NCI-H526 (cell line): ENCODE measurements around the gene ST6GALNAC2.

Experiments used
- DNase-seq, 2 experiments: peaks; one replicate each; lab custom pipeline; 2025; lab: John Stamatoyannopoulos, UW

Gene ST6GALNAC2

DNA sequence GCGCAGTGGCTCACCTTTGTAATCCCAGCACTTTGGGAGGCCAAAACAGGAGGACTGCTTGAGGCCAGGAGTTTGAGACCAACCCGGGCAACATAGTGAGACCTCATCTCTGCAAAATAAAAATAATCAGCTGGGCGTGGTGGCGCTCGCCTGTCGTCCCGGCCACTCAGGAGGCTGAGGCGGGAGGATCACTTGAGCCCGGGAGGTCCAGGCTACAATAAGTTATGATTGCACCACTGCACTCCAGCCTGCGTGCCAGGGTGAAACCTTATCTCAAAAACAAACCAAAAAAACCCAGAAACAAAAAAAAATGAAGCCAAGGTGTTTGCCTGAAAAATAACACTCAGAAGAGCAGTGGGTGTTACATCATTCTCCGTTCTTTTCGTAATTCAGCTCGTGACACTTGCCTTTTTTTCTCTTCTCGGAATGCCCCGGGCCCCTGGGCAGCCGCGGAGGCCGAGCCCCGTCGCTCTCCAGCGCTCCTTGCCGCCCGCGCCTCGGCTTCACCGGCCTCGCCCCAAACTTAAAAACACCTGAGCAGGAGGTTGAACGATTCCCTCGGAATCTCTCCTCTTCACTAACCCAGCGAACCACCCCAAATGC is 28.8 kb downstream of the ST6GALNAC2 start:
- DNase-seq: peak in 1 of 2 experiments; percentile 57

DNA sequence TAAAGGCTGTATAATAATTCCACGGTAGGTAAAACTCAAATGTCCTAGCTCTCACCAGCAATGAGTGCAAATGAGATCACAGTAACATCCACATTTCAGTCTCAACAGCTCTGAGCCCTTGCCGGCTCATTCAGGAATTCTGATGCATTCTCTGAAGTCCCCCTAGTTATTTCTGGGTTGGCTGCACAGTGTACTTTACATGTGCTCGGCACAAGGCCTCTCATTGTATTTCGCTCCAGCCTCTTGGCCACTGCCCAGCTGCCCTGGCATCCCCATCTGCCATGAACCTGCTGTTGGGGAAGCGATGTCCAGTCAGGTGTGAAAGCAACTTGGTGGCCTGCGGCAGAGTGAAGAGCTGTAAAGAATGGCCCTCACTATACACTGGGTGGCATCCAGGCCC is 31.5 kb downstream of the ST6GALNAC2 start:
- peak in 1 of 2 experiments; percentile 26 for DNase-seq

GRCh38 chr17:76553178-76553908 is 32.3 kb downstream of the ST6GALNAC2 start:
- DNase-seq: no peak

- DNase-seq: no peak
These were observed 34.0 kb downstream of the ST6GALNAC2 start for GRCh38 chr17:76551685-76552084.

DNA sequence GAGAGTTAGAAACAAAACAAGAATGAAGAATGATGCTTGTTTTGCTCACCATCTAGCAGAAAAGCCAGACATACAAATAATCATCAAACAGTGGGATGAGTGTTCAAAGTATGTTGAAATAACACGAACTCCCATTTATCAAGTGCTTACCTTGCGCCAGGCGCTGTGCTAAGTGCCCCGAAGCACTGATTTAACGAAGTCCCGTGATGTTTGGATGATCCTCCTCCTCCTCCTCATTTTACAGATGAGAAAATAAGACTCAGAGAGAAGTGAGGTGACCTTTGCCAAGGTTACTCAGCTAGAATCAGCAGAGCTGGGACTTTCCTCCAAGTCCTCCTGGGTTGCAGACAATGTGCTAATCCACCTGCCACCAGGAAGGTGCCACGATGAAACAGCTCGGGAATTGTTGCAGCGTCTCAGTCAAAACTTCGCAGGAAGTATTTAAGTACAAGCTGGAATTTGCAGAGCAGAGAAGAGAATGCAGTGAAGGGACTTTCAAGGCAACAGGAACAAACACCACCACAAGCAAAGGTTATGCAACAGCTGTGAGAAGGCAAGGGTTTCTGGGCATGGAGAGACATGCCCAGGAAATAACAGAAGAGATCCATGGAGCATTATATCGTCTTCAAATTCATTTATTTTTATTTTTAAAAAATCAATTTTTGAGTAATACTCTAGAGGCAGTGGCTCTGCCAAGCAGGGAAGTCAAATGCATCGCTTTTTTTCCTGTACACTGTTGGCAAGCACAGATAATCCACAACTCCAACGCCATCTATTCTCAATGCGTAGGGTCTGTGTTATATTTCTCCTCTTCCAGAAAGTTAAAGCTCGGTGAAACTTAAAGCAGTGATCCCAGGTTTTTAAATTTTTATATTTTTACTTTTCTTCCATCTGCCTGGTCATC is 34.7 kb downstream of the ST6GALNAC2 start:
- no peak for DNase-seq

DNA sequence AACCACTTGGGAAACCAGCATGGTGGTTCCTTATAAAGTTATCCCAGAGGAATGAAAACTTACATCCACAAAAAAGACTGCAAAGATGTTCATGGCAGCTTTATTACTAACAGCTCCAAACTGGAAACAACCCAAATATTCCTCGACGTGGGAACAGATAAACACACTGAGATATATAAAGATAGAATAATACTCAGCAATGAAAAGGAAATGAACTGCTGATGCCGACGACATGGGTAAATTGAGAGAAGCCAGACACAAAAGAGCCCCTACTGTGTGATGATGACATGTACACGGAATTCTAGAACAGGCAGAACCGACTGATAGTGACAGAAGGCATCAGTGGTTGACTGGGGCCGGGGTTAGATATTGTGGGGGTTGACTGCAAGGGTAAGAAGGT is 36.1 kb downstream of the ST6GALNAC2 start:
- no peak for DNase-seq

DNA sequence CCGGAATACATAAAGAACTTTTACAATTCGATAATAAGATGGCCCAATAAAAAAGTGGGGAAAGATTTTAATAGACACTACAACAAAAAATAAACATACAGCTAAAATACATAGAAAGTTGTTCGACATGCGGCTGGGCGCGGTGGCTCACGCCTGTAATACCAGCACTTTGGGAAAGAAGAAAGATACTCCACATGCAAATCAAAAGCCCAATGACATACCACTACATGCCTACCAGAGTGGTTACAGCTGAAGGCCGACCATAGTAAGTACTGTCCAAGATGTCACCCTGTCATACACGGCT is 36.5 kb downstream of the ST6GALNAC2 start:
- DNase-seq: no peak

DNA sequence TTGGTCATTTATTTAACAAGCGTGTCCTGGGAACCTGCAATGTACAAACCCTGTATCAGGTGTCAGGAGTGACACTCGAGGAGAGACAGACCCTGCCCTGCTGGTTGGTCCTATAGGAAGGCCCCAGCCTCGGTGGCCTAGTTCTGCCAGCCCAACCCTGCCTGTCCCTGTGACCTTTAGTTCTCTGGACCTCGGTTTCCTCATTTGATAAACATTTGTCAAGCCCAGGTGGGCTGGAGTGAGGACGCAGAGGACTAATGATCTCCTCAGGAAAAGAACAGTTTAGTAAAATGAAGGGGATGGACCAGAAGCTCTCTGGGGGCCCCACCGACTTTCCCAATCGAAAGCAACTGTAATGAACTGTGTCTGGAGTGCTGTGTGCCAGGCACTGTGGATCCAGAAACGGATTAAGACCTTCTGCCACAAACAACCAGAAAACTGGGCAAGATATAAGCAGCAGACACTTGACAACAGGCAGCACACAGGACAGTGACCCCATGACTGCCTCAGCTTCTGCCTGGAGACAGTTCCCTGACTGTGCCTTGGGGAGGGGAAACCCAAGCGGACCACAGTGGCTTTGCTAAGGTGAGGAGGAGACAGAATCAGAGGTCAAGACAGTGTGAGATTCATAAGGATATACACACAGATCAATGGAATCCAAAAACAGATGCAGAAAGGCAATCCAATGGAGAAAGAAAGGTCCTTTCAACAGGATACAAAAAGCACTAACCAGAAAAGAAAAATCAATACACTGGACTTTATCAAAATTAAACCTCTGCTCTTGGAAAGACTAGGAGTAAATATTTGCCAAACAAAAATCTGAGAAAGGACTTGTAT is 37.1 kb downstream of the ST6GALNAC2 start:
- no peak for DNase-seq

GRCh38 chr17:76547642-76548202 is 37.9 kb downstream of the ST6GALNAC2 start:
- DNase-seq: no peak

GRCh38 chr17:76547183-76547641 is 38.4 kb downstream of the ST6GALNAC2 start:
- peak; percentile 21 to 83 for DNase-seq

GRCh38 chr17:76546556-76547182 is 39.0 kb downstream of the ST6GALNAC2 start:
- no peak for DNase-seq

DNA sequence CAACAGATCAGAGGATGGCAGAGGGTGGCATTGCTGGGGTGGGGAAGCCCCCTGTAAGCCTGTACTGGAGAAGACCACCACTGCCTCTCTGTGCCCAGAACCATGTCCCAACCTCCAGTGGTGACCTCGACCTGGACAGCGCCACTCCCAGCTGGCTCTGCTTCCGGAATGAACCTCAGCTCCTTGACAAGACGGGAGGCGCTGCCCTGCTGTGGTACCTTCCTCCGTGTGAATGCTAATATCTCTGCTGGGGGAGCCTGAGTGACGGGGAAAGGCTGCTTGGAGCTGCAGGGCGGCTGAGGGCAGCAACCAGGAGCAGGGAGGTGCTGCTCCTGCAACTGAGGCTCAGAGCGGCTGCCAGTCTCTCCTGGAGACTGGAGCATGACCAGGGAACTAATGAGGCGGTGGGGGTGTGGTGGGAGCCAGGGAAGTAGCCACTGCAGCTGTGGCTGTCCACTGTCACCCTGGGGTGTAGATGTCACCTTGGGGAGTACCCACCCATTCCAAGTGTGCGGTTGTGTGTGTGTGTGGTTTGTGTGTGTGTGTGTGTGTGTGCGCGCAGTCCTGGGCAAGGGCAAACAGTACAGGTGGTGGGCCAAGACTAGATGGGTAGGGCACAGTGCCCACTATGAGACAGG is 39.6 kb downstream of the ST6GALNAC2 start:
- DNase-seq: no peak

GRCh38 chr17:76544546-76545365 is 40.9 kb downstream of the ST6GALNAC2 start:
- no peak for DNase-seq

- DNase-seq: no peak
These were observed 41.7 kb downstream of the ST6GALNAC2 start for GRCh38 chr17:76543826-76544545.

GRCh38 chr17:76543482-76543825 is 42.2 kb downstream of the ST6GALNAC2 start:
- no peak for DNase-seq

GRCh38 chr17:76542984-76543383 is 42.7 kb downstream of the ST6GALNAC2 start:
- no peak for DNase-seq

- DNase-seq: no peak
These were observed 43.1 kb downstream of the ST6GALNAC2 start for GRCh38 chr17:76542566-76542971.

- DNase-seq: no peak
These were observed 43.8 kb downstream of the ST6GALNAC2 start for GRCh38 chr17:76541739-76542454.
